ENCODE results near the gene HDAC7.
A peak's percentile ranks its signal among the peaks of the same experiment; 100 is the strongest.
"Not testable (repeated sequence)": the region's sequence is repeated elsewhere in the genome, so short reads cannot be mapped to it uniquely, and the experiment has no call there.

The HDAC7 gene

DNA sequence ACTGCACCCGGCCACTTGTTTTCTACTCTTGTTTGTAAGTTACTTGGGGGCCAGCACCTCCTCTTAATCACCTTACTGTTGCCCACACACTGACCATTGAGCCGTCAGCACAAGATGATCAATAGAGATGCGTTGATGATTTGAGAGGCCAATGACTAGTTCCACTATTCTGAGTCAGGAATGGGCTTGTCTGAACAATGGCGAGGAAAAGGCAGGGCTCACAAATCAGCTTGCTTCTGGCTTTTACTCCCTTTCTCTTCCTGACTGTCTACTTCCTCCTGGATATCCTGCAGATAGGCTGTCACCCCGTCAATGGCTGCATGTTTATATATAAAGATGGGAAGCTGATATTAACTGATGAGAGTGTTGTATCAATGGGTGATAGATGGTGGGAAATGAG is 29.1 kb upstream of the HDAC7 start:
- no peak for DNase-seq

DNA sequence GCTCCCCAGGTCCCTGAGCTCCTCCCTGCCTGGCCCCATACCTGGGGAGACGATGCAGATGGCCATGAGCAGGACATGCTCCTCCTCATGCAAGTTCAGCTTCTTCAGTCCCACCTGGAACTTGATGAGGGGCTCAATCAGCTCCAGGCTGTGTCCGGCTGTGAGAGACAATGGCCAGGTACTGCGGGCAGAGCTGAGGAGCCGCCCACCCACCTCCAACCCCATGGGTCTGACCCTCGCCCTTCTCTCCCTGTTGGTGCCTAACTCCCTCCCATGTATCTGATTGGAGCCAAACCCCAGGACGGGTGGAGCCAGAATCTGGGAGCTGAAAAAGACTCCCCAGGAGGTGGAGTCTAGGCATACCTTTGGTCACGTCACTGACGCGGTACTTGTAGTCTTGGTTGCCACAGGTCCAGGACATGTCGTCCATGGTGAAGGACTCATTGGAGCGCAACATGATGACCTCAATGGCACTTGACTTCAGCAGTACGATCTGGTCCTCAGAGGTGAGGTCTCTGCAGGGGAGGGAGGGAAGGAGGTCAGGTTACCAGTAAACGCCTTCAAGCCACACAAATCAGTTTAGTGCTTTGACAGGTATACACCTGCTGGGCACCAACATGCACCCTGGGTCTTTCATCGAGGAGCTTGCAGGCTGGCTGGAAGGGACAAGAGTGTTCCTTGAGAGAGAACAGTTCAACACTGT is 26.7 kb upstream of the HDAC7 start:
- DNase-seq: no peak

GRCh38 chr12:47845081-47845480 is 25.4 kb upstream of the HDAC7 start:
- no peak for DNase-seq

- no peak for DNase-seq
These were observed 24.7 kb upstream of the HDAC7 start for GRCh38 chr12:47844264-47845019.

DNA sequence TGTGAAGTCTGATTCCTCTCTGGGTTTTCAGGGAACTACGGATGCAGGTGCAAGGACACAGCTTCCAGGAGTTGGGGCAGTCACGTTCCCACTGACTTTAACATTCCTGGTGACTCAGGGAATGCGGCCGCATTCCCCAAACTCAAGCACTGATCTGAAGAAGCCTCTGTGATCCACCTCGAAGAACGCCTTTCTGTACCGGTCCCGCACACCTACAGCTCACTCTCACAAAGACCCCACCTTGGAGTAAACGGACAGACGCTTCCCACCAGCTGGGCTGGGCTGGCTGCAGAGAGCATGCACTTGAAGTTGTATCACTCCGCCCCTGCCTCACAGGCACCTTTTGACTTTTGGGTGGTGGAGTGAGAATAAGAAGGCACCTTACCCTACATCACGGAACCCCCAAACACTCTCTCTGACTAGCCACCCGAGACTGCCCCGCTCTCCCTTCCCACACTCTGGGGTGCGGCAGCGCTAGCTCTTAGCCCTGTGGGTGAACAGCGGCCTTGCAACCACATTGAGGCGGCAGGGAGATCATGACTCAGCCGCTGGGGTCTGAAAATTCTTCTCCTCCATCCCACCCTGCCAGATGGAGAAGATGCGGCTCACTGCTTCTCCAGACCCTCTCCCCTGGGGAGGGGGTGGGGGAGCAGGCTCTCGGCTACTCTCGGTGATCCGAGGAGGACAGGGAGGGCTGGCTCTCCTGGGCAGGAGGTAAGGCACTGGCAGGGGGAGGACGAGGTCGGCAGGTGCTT is 23.7 kb upstream of the HDAC7 start:
- no peak for DNase-seq

GRCh38 chr12:47842543-47842942 is 22.8 kb upstream of the HDAC7 start:
- not testable (repeated sequence) for DNase-seq

- no peak for DNase-seq
These were observed 22.2 kb upstream of the HDAC7 start for GRCh38 chr12:47841910-47842309.

GRCh38 chr12:47841501-47841900 is 21.8 kb upstream of the HDAC7 start:
- no peak for DNase-seq

DNA sequence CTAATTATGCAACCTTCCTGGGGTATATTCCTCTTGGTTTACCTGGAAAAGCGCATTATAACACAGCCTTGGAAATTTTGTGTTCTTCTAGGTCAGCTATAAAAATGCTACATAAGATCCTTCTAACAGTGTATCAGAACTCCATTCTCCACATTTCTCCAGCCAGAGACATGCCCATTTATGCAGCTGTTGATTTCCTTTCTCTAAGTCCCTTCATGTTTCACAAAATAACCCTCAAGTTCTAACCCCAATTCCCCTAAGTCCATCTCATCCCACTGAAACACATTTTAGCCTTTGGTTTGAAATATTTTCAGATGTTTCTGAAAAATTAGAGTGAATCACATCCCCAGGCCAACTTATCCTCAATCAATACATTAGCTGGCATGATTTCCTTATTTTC is 20.9 kb upstream of the HDAC7 start:
- no peak for DNase-seq

DNA sequence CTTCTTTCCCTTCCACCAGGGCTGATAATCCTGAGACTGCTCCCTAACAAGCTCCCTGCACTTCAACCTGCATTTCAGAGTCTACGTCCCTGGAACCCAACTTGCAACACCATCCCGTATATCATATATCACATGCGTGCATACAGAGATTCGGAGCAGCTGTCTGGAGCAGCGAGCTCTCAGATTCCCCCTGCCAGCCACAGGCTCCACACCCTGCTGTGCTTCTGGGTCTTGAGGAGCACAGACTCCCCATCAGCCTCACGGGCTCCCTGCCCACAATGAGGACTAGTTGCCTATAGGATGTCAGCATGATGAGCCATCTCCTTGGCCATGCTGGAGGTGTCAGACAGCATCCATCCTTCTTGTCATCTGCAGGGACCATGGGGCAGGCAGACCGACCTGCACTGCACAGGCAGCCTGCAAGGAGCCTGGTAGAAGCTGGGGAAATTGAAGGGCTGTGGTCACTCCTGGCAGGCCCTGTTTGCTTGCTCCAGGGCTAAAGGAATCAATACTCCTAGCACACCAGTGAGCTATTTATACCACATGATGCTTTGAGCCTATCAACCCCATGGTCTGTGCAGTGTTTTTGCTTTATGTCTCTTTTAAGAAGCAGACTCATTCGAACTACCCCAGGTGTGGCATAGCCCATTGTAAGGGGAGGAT is 19.6 kb upstream of the HDAC7 start:
- DNase-seq: peak; percentile 53

DNA sequence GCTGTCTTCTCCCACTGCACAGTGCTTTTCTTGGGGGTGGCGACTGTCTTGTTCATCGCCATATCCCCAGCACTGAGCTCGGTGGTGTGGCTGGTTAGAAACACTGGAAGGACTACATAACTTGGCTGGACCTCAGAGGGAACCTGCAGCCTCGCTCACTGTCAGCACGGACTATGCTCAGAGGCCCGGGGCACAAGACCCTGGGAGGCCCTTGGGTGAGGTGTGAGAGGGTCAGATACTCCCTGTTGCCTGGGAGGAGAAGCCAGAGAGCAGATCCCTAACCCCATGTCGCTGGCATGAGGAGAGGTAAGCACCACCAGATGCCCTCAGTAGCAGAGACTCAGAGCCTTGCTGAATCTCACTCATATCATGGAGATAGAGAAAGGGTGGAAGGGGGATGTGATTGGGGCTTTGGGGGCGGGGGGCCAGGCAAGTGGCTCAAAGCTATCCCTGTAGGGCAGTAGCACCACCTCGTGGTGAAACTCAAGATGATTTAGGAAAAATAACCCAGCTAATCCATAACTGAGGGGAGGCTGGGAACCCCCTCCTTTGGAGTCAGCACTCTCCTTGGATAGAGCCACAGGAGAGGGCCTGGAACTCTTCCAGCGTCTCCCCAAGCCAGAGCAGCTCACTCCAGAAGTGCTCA is 18.7 kb upstream of the HDAC7 start:
- DNase-seq: peak; percentile 43

- peak; percentile 69 for DNase-seq
These were observed 17.8 kb upstream of the HDAC7 start for GRCh38 chr12:47837190-47838171.

DNA sequence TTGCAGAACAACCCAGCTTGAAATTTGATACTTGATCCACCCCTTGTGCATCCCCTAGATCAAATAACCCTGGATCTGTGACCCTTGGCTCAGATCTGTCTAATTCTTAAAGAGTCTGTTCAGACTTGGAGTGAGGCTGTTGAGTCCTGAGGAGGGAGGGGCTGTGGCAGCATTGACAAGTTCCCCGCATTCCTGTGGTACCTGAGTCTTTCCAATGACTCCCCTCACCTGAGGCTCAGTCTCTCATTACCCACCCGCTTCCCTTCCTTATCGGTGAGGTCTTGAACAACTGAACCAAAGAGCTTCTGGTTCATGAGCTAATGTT is 16.1 kb upstream of the HDAC7 start:
- no peak for DNase-seq

- DNase-seq: no peak
These were observed 15.5 kb upstream of the HDAC7 start for GRCh38 chr12:47835006-47835830.

DNA sequence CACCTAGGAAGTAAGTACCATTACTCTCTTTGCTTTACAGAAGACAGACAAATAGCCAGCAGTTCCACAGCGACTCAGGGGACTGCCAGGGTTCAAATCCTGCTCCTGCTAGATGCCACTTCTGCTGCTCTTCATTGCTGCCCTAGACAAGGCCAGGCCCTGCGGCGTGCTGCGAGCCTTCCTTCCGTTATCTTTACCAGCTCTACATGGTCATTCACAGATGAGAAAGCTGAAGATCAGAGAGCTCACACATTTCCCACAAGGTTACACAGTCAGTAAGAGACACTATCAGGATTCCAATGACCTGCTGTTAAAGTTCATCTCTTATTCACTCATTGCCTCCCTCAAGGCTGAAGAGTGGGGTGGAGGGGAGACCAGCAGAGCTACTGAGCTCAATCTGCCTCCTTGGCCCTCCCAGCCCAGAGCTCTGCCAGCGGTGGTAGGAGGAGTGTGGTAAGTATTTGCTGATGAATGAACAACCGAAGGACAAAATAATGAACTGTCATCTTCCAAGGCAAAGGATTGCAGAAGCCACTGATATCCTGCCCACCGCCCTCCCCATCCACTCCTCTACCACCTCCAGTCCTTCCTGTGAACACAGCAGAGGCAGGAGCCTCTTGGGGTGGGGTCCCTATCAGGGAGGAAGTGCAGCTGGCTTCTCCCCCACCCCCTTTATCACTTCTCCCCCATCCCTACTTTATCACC is 14.6 kb upstream of the HDAC7 start:
- DNase-seq: no peak

- DNase-seq: no peak
These were observed 13.9 kb upstream of the HDAC7 start for GRCh38 chr12:47833591-47834012.

DNA sequence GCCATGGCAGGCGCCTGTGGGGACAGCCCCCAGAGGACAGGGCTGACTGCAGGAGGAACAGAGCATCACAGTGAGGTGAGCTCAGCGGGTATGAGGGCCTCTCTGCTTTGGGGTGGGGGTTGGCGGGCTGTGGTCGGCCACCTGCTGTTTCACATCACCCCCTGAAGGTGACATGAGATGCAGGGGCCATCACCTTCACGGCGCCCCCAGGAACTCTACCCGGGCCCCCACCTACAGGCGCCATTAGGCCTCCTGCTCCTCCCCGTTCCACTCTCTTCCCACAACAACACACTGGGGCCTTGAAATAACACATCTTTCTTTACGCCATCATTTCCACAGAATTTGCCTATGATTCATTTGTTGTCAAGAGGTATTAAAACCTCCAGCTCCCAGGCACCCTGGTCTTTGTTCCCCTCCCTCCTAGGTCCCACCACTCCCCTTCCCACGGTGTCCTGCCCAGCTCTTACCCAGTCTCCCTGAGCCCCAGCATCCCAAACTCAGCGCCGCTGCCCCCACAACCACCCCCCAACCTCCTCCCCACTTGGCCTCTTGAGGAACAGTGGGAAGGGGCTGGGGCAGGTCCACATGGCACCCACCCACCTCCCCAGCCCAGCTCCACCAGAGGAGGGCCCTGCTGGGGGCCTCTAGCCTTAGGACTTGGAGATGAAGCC is 12.7 kb upstream of the HDAC7 start:
- DNase-seq: no peak

DNA sequence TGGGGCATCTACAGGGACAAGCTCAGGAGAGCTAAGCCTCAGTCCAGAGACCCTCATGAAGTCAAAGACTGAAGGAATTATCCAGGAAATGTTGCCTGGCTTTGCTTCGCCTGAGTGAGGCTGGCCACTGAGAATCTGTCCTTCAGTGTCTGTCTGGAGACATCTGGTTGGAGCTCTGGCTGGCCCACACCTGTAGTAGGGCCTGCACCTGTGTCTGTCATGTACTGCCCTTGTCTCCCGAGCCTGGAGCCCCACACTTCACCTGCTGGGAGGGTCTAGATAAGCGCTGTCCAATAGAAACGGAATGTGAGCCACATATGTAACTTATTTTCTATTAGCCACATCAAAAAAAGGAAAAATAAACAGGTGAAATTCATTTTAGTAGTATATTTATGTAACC is 9.9 kb upstream of the HDAC7 start:
- no peak for DNase-seq

DNA sequence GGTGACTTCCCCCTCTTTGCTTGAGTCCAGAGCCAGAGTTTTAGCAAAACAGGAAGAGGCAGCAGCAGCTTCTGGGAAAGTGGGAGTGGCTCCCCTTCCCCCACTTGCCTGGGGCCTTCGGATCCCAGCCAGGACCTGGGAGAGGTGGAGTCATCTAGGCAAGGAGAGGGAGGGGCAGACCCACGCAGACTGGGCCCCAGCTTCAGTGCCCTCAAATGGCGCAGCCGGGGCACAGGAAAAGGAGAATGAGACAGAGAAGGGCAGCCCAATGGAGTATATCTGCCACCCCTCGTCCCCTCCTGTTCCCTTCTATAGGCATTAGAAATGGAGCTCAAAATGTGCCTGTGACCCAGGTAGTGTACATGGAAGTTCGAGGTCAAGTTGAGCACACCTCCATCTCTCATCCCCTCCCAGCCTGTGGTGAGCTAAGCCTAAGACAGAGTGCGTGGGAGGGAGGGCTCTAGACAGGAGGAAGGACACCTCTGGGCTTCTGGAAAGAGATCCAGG is 9.3 kb upstream of the HDAC7 start:
- peak; percentile 80 for DNase-seq

Measured in fibroblast of skin of right quadriceps (primary cell).